Caco-2 (cell line): ENCODE data around the gene CGRRF1. TPM values are rescaled to one million over a fixed set of nuclear protein-coding genes. Genes with fewer than 3 reads are reported as not detected.

Source experiments
- BruUV-seq: library from RNA; stranded (reverse); fragments of 400-500 nt; replicated peaks from 2 replicates; lab custom pipeline; 2021; lab: Mats Ljungman, UMichigan
- CTCF ChIA-PET: fragments of 300-600 bp; sonication (Branson Sonifier 250); formaldehyde crosslinking; loops from one replicate; lab custom pipeline; 2022; ENCODE audit warnings: antibody characterized with exemption; lab: Charles Lee
- POLR2A ChIA-PET: fragments of 300-600 bp; sonication (Branson Sonifier 250); formaldehyde crosslinking; loops from one replicate; lab custom pipeline; 2022; ENCODE audit warnings: antibody characterized with exemption; lab: Charles Lee
- DNase-seq, 2 experiments: peaks; one replicate each; pipeline versions ENCODE4 v3.0.0 to v3.0.0-alpha.2; 2020 to 2022
- H3K27me3 ChIP-seq: replicated peaks from 2 replicates; pipeline ENCODE4 v1.6.0; 2011; ENCODE audit warnings: low read length; ENCODE audit not compliant: control insufficient read depth, insufficient read depth
- H3K36me3 ChIP-seq: 2 replicates; pipeline ENCODE4 v1.5.1; 2011; ENCODE audit warnings: low read length; ENCODE audit not compliant: control insufficient read depth, insufficient read depth
- H3K4me1 ChIP-seq: fragments of 250-450 bp; sonication (Bioruptor Pico); 2 replicates; pipeline ENCODE4 v1.5.1; 2020; ENCODE audit warnings: mild to moderate bottlenecking
- H3K4me3 ChIP-seq: 2 replicates; pipeline ENCODE4 v1.5.1; 2011; ENCODE audit warnings: low read depth, mild to moderate bottlenecking, control low read depth, low read length
- H3K9me3 ChIP-seq: fragments of 250-450 bp; sonication (Bioruptor Pico); 2 replicates; pipeline ENCODE4 v1.5.1; 2020; ENCODE audit warnings: mild to moderate bottlenecking, moderate library complexity
- H3K27ac Mint-ChIP-seq: one replicate; pipeline ENCODE4 v1.8.0; 2022; ENCODE audit warnings: mixed read lengths; ENCODE audit not compliant: unreplicated experiment
- H3K27me3 Mint-ChIP-seq: one replicate; pipeline ENCODE4 v1.8.0; 2022; ENCODE audit warnings: mixed read lengths; ENCODE audit not compliant: insufficient read depth, unreplicated experiment
- H3K36me3 Mint-ChIP-seq: one replicate; pipeline ENCODE4 v1.8.0; 2022; ENCODE audit warnings: mild to moderate bottlenecking, mixed read lengths; ENCODE audit not compliant: insufficient read depth, unreplicated experiment
- H3K4me1 Mint-ChIP-seq: one replicate; pipeline ENCODE4 v1.8.0; 2022; ENCODE audit warnings: low read depth, mixed read lengths; ENCODE audit not compliant: unreplicated experiment
- H3K4me3 Mint-ChIP-seq: one replicate; pipeline ENCODE4 v1.8.0; 2022; ENCODE audit warnings: mild to moderate bottlenecking, moderate library complexity, mixed read lengths; ENCODE audit not compliant: unreplicated experiment
- H3K9me3 Mint-ChIP-seq: one replicate; pipeline ENCODE4 v1.8.0; 2022; ENCODE audit warnings: mixed read lengths; ENCODE audit not compliant: unreplicated experiment
- CTCF ChIP-seq, 2 experiments: fragments of 200-600 bp in 1 of 2; IDR thresholded peaks; 1 replicate in 1 of 2; 2 replicates in 1 of 2; pipeline versions ENCODE4 v1.5.1 to v1.8.0; 2011 to 2022; ENCODE audit warnings: antibody characterized with exemption in 1 of 2, control low read depth in 1 of 2, inconsistent platforms in 1 of 2, low read depth in 1 of 2, low read length in 1 of 2, mild to moderate bottlenecking in 1 of 2, moderate library complexity in 1 of 2; ENCODE audit not compliant: insufficient read depth in 1 of 2, severe bottlenecking in 1 of 2, unreplicated experiment in 1 of 2
- intact Hi-C: fragments of 100-400 bp; cut with micrococcal nuclease; formaldehyde crosslinking; loops from one replicate; pipeline ENCODE4 v1.10.0; 2022; ENCODE audit not compliant: unreplicated experiment
- total RNA-seq: library from RNA; stranded (reverse); gene quantifications from 2 replicates; pipeline ENCODE4 v1.2.3, GENCODE V29; 2022

Gene CGRRF1
- total RNA-seq, 1 experiment from 2014 or later, result 12.3 TPM

GRCh38 chr14:54529811-54530210, 20.1 kb downstream of the CGRRF1 start:
- CTCF ChIA-PET, result no interaction called here
- no peak for DNase-seq
- H3K4me3 ChIP-seq, result no peak overlapping the region
- POLR2A ChIA-PET, result no interaction called here
- H3K36me3 Mint-ChIP-seq, result no peaks in the 10 kb centered on the region
- H3K27ac Mint-ChIP-seq, result no peak overlapping the region
- no peaks in the 10 kb centered on the region for H3K27me3 Mint-ChIP-seq
- H3K9me3 Mint-ChIP-seq, result no peaks in the 10 kb centered on the region
- no peaks in the 10 kb centered on the region for H3K36me3 ChIP-seq
- no peaks in the 10 kb centered on the region for H3K9me3 ChIP-seq
- no TSS peak for BruUV-seq
- H3K27me3 ChIP-seq, result no peaks in the 10 kb centered on the region
- no peaks in the 10 kb centered on the region for H3K4me1 Mint-ChIP-seq
- H3K4me1 ChIP-seq, result no peaks in the 10 kb centered on the region
- TF ChIP-seq CTCF (IDR thresholded peaks at IDR 0.05; ENCODE audit: insufficient read depth in 1 of 2, low read depth in 1 of 2, low read length in 1 of 2, severe bottlenecking in 1 of 2, unreplicated experiment in 1 of 2), result no peak
- intact Hi-C loops, result no loop called here
- no peak overlapping the region for H3K4me3 Mint-ChIP-seq

- no peaks in the 10 kb centered on the region for H3K36me3 ChIP-seq
- Mint-ChIP-seq H3K27me3 (no peaks in the 10 kb centered on the region), H3K4me1 (no peaks in the 10 kb centered on the region), H3K4me3 (no peak overlapping the region), H3K27ac (no peak overlapping the region), H3K36me3 (no peaks in the 10 kb centered on the region), H3K9me3 (no peaks in the 10 kb centered on the region)
- H3K27me3 ChIP-seq, result no peaks in the 10 kb centered on the region
- BruUV-seq, result no TSS peak
- intact Hi-C loops, result no loop called here
- H3K4me1 ChIP-seq, result peaks cover under 1% of the 10 kb centered on the region; the same call in 1 of the 2 replicates
- TF ChIP-seq CTCF (IDR thresholded peaks at IDR 0.05; ENCODE audit: insufficient read depth in 1 of 2, low read depth in 1 of 2, low read length in 1 of 2, severe bottlenecking in 1 of 2, unreplicated experiment in 1 of 2), result no peak
- no peak overlapping the region for H3K4me3 ChIP-seq
- CTCF ChIA-PET, result no interaction called here
- POLR2A ChIA-PET, result no interaction called here
- no peaks in the 10 kb centered on the region; the same call in 1 of the 2 replicates for H3K9me3 ChIP-seq
- DNase-seq, result no peak
These were observed 22.7 kb downstream of the CGRRF1 start for GRCh38 chr14:54532111-54533012.

- Mint-ChIP-seq H3K4me1 (no peaks in the 10 kb centered on the region), H3K27ac (no peak overlapping the region), H3K27me3 (no peaks in the 10 kb centered on the region), H3K4me3 (no peak overlapping the region), H3K36me3 (no peaks in the 10 kb centered on the region), H3K9me3 (no peaks in the 10 kb centered on the region)
- H3K36me3 ChIP-seq, result no peaks in the 10 kb centered on the region
- no peaks in the 10 kb centered on the region for H3K27me3 ChIP-seq
- CTCF ChIA-PET, result no interaction called here
- no peak for TF ChIP-seq CTCF (IDR thresholded peaks at IDR 0.05; ENCODE audit: insufficient read depth in 1 of 2, low read depth in 1 of 2, low read length in 1 of 2, severe bottlenecking in 1 of 2, unreplicated experiment in 1 of 2)
- no peaks in the 10 kb centered on the region; the same call in 1 of the 2 replicates for H3K9me3 ChIP-seq
- H3K4me3 ChIP-seq, result no peak overlapping the region
- DNase-seq, result no peak
- H3K4me1 ChIP-seq, result peaks cover 6% of the 10 kb centered on the region; the same call in 1 of the 2 replicates
- POLR2A ChIA-PET, result no interaction called here
- intact Hi-C loops, result no loop called here
- no TSS peak for BruUV-seq
These were observed 23.4 kb downstream of the CGRRF1 start for GRCh38 chr14:54533100-54533499.
